GM23338 (cell line): ENCODE measurements around the gene CCBE1.

Source experiments
- CREB1 ChIP-seq: fragments of 250-450 bp; sonication (Bioruptor Pico); IDR thresholded peaks from 2 replicates; pipeline ENCODE4 v1.5.0; 2020; ENCODE audit warnings: low read depth, mild to moderate bottlenecking, moderate library complexity
- EZH2 ChIP-seq: fragments of 200-600 bp; sonication (generic); IDR thresholded peaks from one replicate; pipeline ENCODE4 v1.8.0; 2017; ENCODE audit warnings: antibody characterized with exemption, mild to moderate bottlenecking, low read depth; ENCODE audit not compliant: unreplicated experiment
- EZH2phosphoT487 ChIP-seq: fragments of 200-600 bp; sonication (generic); IDR thresholded peaks from one replicate; pipeline ENCODE4 v1.8.1; 2018; ENCODE audit warnings: antibody characterized with exemption; ENCODE audit not compliant: unreplicated experiment
- JUNB ChIP-seq: IDR thresholded peaks from one replicate; pipeline ENCODE4 v1.6.1; 2016; ENCODE audit warnings: antibody characterized with exemption; ENCODE audit not compliant: unreplicated experiment
- NANOG ChIP-seq: IDR thresholded peaks from 2 replicates; pipeline ENCODE4 v1.6.1; 2016; ENCODE audit warnings: antibody characterized with exemption, borderline replicate concordance
- POLR2AphosphoS5 ChIP-seq: IDR thresholded peaks from 2 replicates; pipeline ENCODE4 v1.6.1; 2016; ENCODE audit warnings: antibody characterized with exemption, low read depth
- STAT1 ChIP-seq: IDR thresholded peaks from one replicate; pipeline ENCODE4 v1.6.1; 2016; ENCODE audit warnings: antibody characterized with exemption; ENCODE audit not compliant: unreplicated experiment
- ZNF114 ChIP-seq: fragments of 250-450 bp; sonication (Bioruptor Pico); IDR thresholded peaks from 2 replicates; pipeline ENCODE4 v1.5.0; 2020; ENCODE audit warnings: mild to moderate bottlenecking, moderate library complexity
- TF ChIP-seq, protein P1 (sequence below), 2 experiments: fragments of 200-600 bp in 1 of 2; sonication (generic) in 1 of 2; conservative IDR thresholded peaks; 2 replicates each; pipeline versions ENCODE4 v1.5.1 to v1.6.1; 2016 to 2017; ENCODE audit warnings: antibody characterized with exemption in 2 of 2, low read depth in 2 of 2, mild to moderate bottlenecking in 2 of 2, moderate library complexity in 1 of 2
- TF ChIP-seq, protein P2 (sequence below): IDR thresholded peaks from one replicate; pipeline ENCODE4 v1.6.1; 2018; ENCODE audit warnings: antibody characterized with exemption; ENCODE audit not compliant: unreplicated experiment
- TF ChIP-seq, protein P3 (sequence below): IDR thresholded peaks from 2 replicates; pipeline ENCODE4 v1.6.1; 2016; ENCODE audit warnings: antibody characterized with exemption

DNA sequence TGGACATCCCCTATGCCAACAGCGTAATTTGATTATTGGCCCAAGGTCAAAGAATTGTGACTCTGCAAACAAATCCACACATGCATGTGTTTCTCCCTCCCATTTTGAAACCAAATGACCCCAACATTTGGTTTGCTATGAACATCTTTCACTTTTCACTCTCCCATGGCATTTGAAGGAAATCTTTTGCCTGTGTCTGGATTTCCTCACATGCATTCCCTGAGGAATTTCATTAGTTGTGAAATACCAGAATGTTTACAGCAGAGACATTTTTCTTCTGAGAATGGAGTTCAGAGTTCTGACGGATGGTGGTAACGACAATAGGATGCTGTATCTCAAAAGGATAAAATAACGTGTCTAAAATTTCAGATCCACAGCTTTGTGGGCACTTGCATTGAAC is 277.8 kb downstream of the CCBE1 start:
- TF ChIP-seq, protein P1, sequence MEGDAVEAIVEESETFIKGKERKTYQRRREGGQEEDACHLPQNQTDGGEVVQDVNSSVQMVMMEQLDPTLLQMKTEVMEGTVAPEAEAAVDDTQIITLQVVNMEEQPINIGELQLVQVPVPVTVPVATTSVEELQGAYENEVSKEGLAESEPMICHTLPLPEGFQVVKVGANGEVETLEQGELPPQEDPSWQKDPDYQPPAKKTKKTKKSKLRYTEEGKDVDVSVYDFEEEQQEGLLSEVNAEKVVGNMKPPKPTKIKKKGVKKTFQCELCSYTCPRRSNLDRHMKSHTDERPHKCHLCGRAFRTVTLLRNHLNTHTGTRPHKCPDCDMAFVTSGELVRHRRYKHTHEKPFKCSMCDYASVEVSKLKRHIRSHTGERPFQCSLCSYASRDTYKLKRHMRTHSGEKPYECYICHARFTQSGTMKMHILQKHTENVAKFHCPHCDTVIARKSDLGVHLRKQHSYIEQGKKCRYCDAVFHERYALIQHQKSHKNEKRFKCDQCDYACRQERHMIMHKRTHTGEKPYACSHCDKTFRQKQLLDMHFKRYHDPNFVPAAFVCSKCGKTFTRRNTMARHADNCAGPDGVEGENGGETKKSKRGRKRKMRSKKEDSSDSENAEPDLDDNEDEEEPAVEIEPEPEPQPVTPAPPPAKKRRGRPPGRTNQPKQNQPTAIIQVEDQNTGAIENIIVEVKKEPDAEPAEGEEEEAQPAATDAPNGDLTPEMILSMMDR (conservative IDR thresholded peaks at IDR 0.05; ENCODE audit: low read depth in 2 of 2), result no peak
- TF ChIP-seq, protein P2, sequence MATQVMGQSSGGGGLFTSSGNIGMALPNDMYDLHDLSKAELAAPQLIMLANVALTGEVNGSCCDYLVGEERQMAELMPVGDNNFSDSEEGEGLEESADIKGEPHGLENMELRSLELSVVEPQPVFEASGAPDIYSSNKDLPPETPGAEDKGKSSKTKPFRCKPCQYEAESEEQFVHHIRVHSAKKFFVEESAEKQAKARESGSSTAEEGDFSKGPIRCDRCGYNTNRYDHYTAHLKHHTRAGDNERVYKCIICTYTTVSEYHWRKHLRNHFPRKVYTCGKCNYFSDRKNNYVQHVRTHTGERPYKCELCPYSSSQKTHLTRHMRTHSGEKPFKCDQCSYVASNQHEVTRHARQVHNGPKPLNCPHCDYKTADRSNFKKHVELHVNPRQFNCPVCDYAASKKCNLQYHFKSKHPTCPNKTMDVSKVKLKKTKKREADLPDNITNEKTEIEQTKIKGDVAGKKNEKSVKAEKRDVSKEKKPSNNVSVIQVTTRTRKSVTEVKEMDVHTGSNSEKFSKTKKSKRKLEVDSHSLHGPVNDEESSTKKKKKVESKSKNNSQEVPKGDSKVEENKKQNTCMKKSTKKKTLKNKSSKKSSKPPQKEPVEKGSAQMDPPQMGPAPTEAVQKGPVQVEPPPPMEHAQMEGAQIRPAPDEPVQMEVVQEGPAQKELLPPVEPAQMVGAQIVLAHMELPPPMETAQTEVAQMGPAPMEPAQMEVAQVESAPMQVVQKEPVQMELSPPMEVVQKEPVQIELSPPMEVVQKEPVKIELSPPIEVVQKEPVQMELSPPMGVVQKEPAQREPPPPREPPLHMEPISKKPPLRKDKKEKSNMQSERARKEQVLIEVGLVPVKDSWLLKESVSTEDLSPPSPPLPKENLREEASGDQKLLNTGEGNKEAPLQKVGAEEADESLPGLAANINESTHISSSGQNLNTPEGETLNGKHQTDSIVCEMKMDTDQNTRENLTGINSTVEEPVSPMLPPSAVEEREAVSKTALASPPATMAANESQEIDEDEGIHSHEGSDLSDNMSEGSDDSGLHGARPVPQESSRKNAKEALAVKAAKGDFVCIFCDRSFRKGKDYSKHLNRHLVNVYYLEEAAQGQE, result no peak
- TF ChIP-seq CREB1 (no peak), POLR2AphosphoS5 (no peak), EZH2 (no peak), ZNF114 (CRISPR knock-in tag) (no peak), EZH2phosphoT487 (no peak), JUNB (no peak), STAT1 (no peak), NANOG (no peak)
- TF ChIP-seq, protein P3, sequence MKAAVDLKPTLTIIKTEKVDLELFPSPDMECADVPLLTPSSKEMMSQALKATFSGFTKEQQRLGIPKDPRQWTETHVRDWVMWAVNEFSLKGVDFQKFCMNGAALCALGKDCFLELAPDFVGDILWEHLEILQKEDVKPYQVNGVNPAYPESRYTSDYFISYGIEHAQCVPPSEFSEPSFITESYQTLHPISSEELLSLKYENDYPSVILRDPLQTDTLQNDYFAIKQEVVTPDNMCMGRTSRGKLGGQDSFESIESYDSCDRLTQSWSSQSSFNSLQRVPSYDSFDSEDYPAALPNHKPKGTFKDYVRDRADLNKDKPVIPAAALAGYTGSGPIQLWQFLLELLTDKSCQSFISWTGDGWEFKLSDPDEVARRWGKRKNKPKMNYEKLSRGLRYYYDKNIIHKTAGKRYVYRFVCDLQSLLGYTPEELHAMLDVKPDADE, result no peak
